ENCODE results near the gene CGA.
A peak's percentile ranks its signal among the peaks of the same experiment; 100 is the strongest.
"Not testable (repeated sequence)": the region's sequence is repeated elsewhere in the genome, so short reads cannot be mapped to it uniquely, and the experiment has no call there.

CGA gene
- 0 to 0.07 reads per million in 2 donors for total RNA-seq

DNA sequence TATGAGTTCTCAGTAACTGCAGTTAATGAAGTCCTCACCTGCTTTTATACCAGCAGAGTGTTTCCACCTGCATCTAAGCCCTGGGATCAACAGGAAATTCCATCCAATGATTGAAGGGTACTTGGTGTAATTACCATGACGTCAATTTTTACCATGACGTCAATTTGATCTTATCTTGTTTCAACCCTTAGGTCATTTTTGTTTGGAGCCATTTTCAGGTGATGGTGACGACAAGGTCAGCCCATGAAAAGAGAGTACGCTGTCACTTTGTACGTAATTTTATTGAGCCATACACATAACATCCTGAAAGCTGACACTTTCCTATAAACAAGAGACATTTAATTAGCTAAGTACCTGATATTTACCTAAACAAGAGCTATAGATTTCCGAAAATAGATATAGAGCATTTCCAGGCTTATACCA lies at the start of gene CGA:
Gene CGA (minus strand): TSS at position 20 of the 423 bp plus-strand sequence. CDS start 6,906 bp downstream, outside the sequence.
- DNase-seq = no peak

DNA sequence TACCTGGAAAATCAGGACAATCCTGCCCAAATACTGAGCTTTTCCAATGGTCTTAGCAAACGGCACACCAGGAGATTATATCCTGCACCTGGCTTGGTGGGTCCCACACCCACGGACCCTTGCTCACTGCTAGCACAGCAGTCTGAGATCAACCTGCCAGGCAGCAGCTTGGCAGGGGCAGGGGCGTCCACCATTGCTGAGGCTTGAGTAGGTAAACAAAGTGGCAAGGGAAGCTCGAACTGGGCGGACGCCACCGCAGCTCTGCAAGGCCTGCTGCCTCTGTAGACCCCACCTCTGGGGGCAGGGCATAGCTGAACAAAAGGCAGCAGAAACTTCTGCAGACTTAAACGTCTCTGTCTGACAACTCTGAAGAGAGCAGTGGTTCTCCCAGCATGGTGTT lies 45.0 kb upstream of the CGA start:
- DNase-seq = not testable (repeated sequence)

DNA sequence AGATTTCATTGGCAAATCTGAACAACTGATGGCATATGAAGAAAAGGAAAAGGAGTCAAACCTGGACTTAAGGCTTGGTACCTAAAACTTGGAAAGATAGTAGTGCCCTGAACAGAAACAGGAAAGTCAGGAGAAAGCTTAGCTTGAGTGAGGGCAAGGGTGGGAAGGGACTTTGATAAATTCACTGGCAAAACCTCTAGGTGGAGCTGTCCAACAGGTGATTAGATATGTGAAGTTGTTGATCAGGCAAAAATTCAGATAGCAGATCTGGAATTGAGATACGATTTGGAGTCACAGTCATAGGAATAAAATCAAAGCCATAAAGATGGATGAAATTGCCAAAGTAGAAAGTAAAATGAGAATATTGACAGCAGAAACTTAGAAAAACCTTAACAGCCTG lies 44.3 kb upstream of the CGA start:
- peak in 2 of 5 experiments; percentile 40 to 63 for DNase-seq

DNA sequence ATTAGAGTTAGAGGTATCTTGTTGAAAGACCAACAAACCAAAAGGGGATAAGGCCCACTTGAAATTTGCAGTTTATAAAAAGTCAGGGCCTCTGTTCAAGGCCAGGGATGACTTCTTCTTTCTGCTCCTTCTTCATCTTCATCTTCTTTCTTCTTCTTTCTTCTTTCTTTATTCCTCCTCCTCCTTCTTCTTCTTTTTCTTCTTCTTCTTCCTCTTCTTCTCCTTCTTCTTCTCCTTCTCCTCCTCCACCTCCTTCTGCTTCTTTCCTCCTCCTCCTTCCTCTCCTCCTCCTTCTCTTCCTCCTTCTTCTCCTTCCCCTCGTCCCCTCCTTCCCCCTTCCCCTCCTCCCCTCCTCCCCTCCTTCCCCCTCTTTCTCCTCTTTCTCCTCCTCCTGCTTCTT lies 42.1 kb upstream of the CGA start:
- DNase-seq = no peak

DNA sequence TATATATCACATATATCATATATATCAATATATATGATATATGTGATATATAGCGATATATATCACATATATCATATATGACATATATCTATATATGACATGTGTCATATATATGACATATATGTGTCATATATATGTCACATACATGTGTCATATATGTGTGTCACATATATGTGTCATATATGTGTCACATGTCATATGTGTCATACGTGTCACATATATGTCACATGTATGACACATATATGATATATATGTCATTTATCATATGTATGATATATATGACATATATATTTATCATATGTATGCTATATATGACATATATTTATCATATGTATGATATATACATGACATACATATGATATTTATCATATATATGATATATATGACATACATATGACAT lies 32.8 kb upstream of the CGA start:
- DNase-seq = no peak

DNA sequence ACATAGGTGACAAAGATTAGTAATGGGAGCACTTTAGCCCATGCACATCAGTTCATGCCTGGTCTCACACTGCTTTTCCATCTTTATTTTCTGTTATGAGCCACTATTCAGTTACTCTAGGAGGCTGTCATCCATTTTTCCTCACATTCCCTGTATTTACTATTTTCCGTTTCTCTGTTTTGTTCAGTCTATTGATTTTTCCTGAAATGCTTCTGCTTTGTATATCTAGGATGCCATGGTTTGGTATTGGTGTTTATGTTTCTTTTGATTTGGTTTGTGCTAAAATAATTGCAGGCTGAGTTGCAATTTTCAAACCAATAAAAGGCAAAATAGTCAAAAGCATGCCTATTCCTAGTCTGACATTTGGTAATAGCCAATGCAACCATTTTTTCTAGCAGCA lies 31.6 kb upstream of the CGA start:
- no peak for DNase-seq

DNA sequence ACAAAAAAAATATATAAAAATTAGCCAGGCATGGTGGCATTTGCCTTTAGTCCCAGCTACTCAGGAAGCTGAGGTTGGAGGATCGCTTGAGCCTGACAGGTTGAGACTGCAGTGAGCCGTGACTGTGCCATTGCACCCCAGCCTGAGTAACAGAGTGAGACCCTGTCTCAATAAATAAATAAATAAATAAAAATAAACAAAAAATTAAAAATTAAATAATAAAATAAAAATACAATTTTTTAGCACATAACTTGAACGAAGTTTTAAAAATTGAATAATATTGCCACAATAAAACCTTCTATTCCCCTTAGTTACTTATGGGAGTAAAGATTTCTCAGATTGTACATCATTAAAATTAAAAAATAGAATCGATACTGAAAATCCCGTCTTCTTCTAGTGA lies 29.2 kb upstream of the CGA start:
- no peak for DNase-seq

DNA sequence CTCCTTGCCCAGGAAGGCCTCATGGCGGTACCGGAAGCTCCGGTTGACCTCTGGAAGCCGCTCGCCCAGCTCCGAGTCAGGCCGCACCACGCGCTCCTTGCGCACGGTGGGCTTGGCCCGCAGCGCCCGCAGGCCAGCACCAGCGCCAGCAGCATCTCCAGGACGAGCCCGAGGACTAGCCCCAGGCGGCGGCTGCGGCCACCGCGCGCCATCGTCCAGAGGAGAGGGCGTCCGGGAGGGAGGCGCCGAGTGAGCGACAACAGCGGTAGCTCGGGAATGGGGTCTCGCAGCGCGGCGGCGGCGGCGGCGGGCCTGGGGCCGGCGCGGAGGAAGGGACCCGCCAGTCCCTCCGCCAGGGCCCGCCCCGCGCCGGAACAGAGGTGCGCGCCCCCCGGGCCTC lies 27.6 kb upstream of the CGA start:
- no peak for DNase-seq

DNA sequence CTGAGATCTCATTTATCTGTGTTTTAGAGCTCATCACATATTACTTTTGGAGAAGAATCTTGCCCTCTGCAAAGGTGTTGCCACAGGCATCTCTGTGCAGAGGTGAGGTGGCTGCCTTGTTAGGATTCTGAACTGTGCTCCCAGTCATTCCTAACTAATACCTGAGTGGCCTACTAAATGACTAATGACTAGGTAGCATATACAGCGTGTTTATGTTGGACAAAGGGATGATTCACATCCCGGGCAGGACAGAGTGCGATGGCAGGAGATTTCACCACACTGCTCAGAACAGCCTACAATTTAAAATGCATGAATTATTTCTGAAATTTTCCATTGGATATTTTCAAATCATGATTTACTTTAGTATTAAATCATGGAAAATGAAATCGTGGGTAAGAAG lies 23.1 kb upstream of the CGA start:
- no peak for DNase-seq

DNA sequence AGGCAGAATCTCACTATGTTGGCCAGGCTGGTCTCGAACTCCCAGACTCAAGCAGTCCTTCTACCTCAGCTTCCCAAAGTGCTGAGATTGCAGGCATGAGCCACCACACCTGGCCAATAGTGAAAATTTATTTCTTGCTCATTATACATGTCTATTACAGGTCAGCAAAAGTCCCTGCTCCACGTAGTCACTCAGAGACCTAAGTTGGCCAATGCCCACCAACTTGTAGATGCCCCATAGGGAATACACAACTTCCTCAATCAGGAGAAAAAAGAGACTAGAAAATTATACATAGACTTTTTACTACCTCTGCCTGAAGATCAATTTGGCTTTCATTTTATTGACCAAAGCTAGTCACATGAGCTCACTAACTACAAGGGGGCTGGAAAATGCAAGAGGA lies 22.0 kb upstream of the CGA start:
- no peak for DNase-seq

DNA sequence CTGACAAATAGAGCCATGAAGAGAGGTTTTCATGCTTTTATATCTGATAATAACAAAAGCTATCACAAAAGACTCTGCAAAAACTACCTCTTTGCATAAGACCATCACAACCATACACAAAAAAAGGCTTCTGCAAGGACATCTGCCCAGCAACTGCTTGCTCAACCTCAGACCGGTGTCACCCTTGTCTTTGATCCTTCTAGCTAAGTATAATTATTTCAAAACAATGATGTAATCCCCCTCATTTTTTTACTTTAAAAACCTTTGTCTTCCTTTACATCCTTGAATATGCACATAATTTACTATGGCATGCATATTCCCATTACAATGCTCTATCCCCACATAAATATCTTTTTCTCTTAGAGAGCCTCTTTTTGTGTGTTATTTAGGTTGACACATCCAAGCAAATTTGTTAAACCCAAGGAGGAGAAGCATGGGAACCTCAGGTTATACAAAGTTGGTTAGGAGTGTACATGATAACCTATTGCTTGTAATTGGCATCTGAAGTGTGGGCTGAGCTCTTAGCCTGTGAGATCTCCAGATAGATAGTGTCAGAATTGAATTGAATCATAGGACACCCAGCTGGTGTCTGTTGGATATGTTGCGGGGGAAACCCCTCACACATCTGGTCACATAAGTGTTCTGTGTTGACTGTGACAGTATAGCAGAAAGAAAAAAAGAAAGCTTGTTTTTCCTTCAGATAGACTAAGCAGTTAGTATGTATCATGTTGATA lies 20.7 kb upstream of the CGA start:
- DNase-seq = peak in 1 of 5 experiments; percentile 60

DNA sequence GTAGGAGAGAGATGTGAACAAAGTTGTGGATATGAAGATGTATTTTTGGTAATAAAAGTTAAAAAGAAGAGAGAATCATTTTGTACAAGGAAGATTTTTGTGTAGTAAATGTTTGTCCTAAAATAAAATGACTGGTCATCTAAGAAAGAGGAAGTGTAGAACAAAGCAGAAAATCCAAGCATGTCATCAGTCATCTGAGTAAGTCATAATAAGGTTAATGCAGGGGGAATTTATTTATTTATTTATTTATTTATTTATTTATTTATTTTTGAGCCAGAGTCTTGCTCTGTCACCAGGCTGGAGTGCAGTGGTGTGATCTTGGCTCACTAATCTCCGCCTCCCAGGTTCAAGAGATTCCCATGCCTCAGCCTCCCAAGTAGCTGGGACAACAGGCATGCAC lies 15.7 kb upstream of the CGA start:
- no peak for DNase-seq

DNA sequence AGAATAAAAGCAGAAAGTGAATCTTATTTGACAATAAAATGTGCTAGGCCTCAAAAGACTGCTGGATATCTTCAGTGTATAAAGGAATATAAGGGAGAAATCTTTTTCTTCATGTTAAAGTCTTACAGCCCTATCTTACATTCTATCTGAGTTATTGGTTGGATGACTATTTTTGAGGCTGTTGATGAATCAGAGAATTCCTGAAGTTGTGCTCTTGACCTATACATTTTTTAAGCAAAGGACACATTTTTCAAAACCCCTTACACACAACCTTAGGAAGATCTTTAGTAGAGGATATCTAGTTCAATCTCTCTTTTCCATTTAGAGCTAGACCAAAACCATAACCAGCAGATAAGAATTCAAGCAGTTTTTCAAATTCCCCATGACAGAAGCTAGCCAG lies 10.9 kb upstream of the CGA start:
- no peak for DNase-seq

DNA sequence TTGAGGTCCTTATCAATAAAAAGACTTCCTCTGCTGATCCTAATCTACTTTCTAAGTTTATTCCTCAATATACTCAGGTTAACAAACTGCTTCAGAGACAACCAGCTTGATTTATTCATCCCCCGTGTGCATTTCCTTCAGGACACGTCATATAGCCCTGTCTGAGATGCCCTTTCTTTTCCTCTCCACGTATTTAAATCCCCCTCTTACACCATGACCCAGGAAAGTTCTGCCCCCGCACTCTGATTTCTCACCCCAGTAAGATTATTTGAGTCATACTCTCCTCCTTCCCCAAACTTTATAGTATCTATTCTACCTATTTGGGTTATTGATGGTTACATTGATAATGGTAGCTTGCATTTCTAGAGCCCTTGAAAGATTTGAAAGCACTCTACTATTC lies 9.8 kb upstream of the CGA start:
- DNase-seq = peak in 2 of 5 experiments; percentile 5

DNA sequence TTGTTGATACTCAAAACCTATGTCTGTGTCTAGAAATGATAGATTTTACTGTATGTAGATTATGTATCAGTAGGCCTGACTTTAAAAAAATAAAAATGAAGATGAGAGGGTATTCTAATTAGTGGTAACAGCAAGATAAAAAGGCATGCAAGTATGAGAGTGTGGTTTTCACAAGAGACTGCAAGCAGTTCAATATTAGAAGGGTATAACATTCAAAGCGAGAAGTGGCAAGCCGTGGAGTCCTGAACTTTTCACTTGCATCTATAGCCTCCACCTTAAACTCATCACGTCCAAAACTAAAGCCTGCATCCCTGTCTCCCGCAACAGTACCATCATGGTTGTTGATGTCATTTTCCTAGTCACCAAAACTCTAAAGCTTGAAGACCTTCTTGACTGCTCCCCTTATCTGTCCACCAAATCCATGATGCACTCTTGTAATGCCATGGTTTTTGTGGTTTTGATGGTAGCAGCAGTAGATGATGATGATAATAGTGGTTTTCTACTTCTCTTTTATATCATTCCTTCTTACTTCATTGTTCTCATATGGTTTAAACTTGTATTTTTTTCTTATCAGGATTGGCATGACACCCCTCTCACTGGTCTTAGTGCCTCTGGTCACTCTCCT lies 9.2 kb upstream of the CGA start:
- DNase-seq = peak in 1 of 5 experiments; percentile 63

DNA sequence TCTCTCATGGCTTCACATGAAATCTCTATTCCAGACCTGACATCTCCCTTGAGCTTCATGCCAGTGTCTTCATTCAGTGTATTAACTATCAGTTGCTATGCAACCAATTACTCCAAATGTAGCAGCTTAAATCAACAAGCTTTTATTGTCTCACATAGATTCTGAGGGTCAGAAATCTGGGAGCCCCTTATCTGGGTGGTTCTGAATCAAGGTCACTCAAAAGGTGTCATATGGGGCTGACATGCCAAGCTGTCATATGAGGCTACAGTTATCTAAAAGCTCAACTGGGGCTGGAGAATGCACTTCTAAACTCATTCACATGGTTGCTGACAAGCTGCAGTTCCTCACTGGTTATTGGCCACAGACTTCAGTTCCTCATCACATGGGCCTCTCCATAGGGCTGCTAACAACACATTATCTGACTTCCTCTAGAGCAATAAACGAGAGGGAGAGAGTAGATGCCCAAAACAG lies 7.3 kb upstream of the CGA start:
- peak in 1 of 5 experiments; percentile 2 for DNase-seq

DNA sequence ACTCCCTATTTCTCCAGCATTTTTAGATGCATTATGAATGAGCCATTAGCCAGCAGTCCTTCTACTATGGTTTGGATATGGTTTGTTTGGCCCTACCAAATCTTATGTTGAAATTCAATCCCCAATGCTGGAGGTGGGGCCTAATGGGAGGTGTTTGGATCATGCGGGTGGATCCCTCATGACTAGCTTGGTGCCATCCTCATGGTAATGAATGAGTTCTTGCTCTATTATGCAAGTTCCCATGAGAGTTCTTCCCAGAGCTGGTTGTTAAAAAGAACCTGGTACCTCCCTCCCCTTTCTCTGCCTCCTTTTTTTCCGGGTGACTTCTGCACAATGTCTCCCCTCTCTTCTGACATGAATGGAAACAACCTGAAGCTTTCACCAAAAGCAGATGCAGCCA lies 6.2 kb upstream of the CGA start:
- DNase-seq = no peak

DNA sequence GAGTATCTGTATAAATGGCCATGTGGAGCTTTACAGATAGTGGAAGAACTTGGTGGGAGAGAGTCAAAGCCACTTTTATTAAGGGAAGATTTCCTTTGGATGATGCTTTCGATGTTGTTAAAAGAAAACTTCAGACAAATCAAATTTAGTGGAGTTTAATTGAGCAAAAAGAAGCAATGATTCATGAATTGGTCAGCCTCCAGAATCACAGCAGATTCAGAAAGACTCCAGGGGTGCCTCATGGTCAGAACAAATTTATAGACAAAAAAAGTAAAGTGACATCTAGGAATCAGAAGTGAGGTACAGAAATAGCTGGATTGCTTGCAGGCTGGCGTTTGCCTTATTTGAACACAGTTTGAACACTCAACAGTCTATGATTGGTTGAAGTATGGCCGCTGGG lies 5.3 kb upstream of the CGA start:
- DNase-seq = no peak

DNA sequence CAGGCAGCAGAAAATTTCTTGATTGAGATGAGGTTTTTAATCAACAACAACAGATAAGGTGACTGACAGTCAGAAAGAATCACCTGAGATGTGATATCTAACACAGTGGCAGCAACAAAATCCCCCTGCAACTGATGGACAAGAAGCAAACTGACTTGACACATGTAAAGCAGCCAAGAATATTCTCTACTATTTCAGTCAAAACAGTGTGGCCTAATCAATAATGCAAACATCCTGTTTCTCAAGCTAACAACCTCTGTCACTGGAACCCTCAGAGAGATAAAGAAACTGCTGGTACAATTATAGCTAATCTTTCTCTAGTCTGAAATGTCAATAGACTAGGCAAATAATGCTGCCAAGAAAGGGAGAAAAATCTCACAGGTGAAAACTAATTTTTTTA lies 4.6 kb upstream of the CGA start:
- DNase-seq = no peak

DNA sequence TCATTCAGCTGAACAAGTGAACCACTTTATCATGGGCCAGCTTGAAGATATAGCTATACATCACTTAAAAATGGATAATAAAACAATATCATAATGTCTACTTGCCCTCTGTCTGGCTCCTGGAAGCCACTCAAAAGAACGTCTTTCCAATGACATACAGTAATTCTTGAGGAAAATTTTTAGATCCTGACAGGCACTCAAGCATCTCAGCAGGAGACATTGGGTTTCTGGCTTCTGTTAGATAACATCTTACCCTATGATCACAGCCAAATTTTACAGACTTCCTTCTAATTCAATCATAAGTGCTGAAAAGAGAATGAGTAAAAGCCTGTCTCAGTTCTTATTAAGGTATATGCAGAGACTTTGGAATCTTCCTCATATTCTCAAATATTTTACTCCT lies 330 bp downstream of the CGA start:
- no peak for DNase-seq

DNA sequence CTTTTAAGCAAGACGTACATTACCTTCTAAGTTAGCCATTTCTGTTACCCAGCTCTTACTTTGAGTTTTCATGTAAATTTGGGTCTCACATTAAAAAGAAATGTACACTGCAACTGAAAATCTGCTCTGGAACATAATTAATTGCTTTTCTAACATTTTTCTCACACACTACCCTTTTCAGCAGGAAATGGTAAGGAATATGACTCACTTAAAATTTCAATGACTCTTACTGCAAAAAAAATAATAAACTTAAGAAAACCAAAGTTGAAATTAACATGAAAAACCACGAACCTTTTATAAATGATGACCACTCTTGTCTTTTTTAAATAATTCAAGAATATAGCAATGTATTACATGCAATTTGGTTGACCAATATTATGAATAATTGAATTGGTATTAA lies 1.3 kb downstream of the CGA start:
- no peak for DNase-seq

DNA sequence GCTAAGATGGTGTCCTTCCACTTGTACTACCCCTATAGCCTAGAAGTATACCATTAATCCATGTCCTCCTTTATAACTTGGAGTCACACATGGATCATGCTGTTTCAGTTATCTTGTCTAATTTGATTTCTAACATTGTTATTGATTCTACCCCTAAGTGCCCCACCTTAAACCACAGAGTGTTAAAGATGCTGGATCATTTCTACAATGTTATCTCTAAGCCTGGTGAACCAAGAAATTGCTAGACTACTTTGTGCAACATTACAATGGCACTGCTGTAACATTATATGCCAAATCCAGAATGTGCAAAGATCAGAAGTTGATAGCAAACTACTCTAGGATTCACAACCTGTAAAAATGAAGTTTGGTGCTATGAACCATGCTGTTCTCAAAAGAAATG lies 1.7 kb downstream of the CGA start:
- DNase-seq = no peak

DNA sequence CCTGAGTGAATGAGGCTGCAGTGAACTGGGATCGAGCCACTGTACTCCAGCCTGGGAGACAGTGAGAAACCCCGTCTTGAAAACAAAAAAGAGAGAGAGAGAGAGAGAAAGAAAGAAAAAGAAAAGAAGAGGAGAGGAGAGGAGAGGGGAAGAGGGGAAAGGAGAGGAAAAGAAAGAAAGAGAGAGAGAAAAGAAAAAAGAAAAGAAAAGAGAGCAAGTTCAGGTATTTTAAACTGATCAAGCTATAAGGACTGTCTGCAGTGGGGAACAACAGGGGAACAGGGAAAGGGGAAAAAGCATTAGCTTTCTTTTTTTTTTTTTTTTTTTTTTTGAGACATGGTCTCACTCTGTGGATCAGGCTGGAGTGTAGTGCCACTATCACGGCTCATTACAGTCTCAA lies 2.5 kb downstream of the CGA start:
- DNase-seq = no peak

DNA sequence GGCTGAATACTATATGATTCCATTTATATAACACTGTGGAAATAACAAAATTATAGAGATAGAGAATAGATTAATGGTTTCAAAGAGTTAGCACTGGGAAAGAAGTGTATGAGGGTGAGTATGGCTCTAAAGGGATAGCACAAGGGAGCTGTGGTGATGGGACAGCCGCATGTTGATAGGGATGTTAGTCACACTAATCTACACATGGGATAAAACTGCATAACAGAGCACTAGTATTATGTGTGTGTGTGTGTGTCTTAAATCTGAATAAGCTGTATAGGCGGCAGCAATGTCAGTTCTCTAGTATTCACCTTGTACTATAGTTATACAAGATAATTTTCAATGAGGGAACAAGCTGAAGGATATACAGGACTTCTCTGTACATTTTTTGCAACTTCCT lies 5.8 kb downstream of the CGA start:
- no peak for DNase-seq

DNA sequence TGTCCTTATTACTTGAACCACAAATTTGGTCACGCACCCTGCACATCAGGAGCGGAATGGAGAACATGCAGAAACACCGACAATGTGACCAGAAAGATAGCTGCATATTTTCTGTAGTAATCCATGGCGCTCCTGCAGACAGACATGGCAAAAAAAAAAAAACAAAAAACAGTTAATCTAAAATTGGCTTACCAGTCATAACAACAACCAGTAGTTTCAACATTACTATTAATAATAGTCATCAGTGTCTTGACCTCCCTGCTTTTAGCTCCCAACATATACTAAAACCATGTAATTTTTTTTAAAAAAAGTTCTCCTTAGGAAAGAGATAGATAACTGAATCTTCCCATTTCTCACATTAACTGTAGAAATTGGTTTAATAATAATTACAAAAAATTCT lies 6.8 kb downstream of the CGA start:
- no peak for DNase-seq

Data from T-helper 2 cell (primary cell).